T-helper 1 cell treated with Interleukin-12 subunit alpha and Interleukin-12 subunit beta and Interleukin-4 antibody, amounts not matched to agents 30 μg/mL and 1 μg/mL, for 36 hours (primary cell): ENCODE measurements around the gene PDZD11.
"Not testable (repeated sequence)": the region's sequence is repeated elsewhere in the genome, so short reads cannot be mapped to it uniquely, and the experiment has no call there.

Experiments used
- H3K27ac Mint-ChIP-seq: one replicate; pipeline ENCODE4 v1.8.0; 2021; ENCODE audit warnings: mild to moderate bottlenecking, mixed read lengths
- H3K27me3 Mint-ChIP-seq: one replicate; pipeline ENCODE4 v1.8.0; 2021; ENCODE audit warnings: low read depth, mixed read lengths
- H3K36me3 Mint-ChIP-seq: one replicate; pipeline ENCODE4 v1.8.0; 2021; ENCODE audit warnings: low read depth, mixed read lengths
- H3K4me1 Mint-ChIP-seq: one replicate; pipeline ENCODE4 v1.8.0; 2021; ENCODE audit warnings: low read depth, mixed read lengths
- H3K4me3 Mint-ChIP-seq: one replicate; pipeline ENCODE4 v1.8.0; 2021; ENCODE audit warnings: mild to moderate bottlenecking, moderate library complexity, mixed read lengths
- H3K9me3 Mint-ChIP-seq: one replicate; pipeline ENCODE4 v1.8.0; 2021; ENCODE audit warnings: mixed read lengths

PDZD11 gene

DNA sequence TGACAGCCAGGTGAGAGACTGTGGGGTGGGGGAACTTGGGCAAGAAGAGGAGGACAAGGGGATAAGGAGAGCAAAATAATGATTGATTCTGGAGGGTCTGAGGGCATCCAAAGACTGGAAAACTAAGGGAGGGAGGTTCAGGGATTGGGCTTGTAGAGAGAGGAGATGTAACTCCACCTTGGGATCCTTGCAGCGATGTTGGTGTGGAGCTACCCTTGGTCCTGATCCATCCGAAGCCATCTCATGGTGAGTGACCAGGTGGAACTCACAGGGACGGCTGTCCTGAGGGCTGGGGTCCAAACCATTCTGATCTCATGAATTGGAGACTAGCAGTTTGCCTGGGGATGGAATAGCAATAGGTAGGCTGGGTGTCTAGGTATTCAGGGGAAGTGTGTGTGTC is 9.2 kb downstream of the PDZD11 start:
- Mint-ChIP-seq H3K9me3 (no peaks in the 10 kb centered on the region), H3K4me3 (no peak overlapping the region), H3K27me3 (no peaks in the 10 kb centered on the region), H3K27ac (no peak overlapping the region), H3K36me3 (no peaks in the 10 kb centered on the region), H3K4me1 (no peaks in the 10 kb centered on the region)

DNA sequence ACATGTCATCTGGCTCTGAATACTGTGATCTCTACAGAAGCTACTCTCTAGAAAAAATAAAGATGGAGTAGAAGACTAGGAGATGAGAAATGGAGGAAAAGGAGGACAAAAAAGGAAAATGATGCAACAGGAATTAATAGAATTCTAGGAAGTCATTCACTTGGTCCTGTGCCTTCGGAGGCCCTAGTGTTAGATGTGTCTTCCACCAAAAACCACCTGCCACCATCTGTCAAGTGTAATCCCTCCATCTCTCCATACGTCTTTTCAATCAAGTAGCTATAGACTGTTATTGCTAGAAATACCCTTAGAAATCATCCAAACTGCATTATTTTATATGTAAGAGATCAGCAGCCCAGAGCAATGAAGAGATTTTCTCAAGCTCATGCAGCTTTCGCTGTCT is 10.6 kb downstream of the PDZD11 start:
- Mint-ChIP-seq H3K4me1 (no peaks in the 10 kb centered on the region), H3K9me3 (no peaks in the 10 kb centered on the region), H3K36me3 (no peaks in the 10 kb centered on the region), H3K4me3 (no peak overlapping the region), H3K27me3 (no peaks in the 10 kb centered on the region), H3K27ac (no peak overlapping the region)

DNA sequence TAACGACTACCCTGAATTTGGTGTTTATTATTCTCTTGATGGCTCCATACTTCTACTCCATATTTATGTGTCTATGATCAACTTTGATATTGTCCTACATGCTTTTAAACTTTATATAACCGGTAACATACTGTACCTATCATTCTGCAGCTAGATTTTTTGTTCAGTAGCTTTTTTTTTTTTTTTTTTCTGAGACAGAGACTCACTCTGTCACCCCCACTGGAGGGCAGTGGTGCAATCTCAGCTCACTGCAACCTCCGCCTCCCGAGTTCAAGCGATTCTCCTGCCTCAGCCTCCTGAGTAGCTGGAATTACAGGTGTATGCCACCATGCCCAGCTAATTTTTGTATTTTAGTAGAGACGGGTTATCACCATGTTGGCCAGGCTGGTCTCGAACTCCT is 15.7 kb downstream of the PDZD11 start:
- H3K36me3 Mint-ChIP-seq, H3K4me3 Mint-ChIP-seq, H3K27me3 Mint-ChIP-seq, H3K27ac Mint-ChIP-seq, H3K9me3 Mint-ChIP-seq, H3K4me1 Mint-ChIP-seq: not testable (repeated sequence)

DNA sequence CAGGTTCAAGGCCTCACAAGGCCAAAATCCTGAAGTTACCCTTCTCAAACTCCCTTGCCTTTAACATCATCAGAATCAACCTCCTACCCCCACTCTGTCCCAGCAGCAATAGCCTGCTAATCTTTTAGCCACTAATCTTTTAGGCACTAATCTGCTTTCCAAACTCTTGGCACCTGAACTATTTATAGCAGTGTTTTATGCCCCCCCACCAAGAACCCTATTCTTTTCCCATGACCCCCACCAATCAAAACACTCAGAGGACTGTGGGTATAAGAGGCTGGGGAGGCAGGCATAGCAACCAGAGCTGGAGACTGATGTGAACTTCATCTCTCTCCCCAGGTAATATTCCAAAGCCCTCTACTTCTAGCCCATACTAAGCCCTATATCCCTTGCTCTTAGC is 21.7 kb downstream of the PDZD11 start, which contains the start of gene ARR3:
TSS of gene ARR3 (plus strand) at position 301 of the 400 bp plus-strand sequence. CDS start 1,052 bp downstream, outside the sequence.
- Mint-ChIP-seq H3K4me3 (no peak within 1 kb of the TSS), H3K4me1 (no peaks in the 10 kb centered on the region), H3K27ac (no peak within 1 kb of the TSS), H3K27me3 (peaks cover 5% of the 10 kb centered on the region), H3K9me3 (no peaks in the 10 kb centered on the region), H3K36me3 (no peaks in the 10 kb centered on the region)

DNA sequence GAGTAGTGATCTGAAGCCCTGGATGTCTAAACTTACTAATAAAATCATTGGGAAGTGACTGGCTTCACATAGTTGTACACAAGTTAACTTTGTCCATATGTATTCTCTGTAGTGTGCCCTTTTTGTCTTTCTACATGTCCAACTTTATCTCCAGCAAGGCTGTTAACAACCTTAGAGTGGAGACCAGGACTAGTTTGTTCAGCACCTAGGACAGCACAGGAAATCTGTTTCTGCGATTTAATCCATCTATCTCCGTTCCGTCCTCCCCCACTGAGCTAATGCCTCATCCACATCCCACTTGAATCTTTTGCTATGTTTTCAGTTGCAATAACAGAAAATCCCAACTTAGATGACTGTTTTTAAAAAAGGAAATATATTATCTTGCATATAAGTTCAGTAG is 24.9 kb downstream of the PDZD11 start:
- Mint-ChIP-seq H3K36me3 (no peaks in the 10 kb centered on the region), H3K27ac (no peak overlapping the region), H3K9me3 (no peaks in the 10 kb centered on the region), H3K4me3 (no peak overlapping the region), H3K4me1 (no peaks in the 10 kb centered on the region), H3K27me3 (no peaks in the 10 kb centered on the region)

DNA sequence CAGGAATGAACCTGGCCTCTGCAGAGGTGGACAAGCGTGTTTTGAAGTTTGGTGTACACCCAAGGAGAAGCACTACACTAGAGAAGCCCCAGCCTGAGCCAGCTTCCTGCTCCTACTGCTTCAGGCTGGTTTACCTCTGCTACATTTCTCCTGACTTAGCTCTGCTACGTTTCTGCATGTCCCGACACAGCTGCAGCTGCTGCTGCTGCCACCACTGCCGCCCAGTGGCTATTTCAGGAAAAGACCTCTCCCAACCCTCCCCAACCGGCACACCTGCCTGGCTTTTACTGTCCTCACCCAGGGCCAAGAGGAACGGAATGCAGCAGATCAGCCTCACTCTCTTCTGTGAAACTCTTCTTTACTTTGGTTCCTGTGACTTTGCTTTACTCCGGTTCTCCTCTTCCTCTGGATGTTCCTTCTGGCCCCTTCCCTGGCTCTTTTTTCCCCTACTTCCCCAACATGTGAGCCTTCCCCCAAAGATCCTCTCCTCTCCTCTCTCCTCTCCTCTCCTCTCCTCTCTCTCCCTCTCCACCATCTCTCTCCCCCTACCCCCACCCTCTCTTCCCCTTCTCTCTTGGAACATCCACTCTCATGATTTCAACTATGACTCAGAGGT is 26.7 kb downstream of the PDZD11 start:
- H3K9me3 Mint-ChIP-seq: no peaks in the 10 kb centered on the region
- H3K27ac Mint-ChIP-seq: no peak overlapping the region
- no peaks in the 10 kb centered on the region for H3K4me1 Mint-ChIP-seq
- H3K27me3 Mint-ChIP-seq: no peaks in the 10 kb centered on the region
- no peaks in the 10 kb centered on the region for H3K36me3 Mint-ChIP-seq
- no peak overlapping the region for H3K4me3 Mint-ChIP-seq

DNA sequence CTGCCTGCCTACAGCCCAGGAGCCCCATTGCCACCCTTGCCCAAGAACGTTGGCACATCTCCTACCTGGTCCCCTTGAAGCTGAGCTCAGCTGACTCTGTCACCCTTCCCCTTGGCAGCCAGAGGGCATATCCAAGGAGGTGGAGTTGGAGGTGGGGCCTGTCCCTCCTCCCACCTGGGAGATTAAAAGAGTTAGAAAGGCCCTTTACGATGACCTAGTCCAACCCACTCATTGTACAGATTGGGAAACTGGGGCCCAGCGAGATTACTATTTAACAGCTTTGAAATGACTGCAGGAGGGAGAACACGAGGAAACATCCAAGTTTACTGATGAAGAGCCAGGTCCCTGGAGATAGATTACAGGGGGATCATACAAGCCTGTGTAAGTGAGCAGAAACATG is 29.6 kb downstream of the PDZD11 start, which contains the start of gene P2RY4:
TSS of gene P2RY4 (minus strand) at position 101 of the 400 bp plus-strand sequence. CDS start 580 bp downstream, outside the sequence.
- H3K27me3 Mint-ChIP-seq: no peaks in the 10 kb centered on the region
- no peaks in the 10 kb centered on the region for H3K9me3 Mint-ChIP-seq
- no peak within 1 kb of the TSS for H3K27ac Mint-ChIP-seq
- H3K4me1 Mint-ChIP-seq: no peaks in the 10 kb centered on the region
- no peaks in the 10 kb centered on the region for H3K36me3 Mint-ChIP-seq
- no peak within 1 kb of the TSS for H3K4me3 Mint-ChIP-seq

DNA sequence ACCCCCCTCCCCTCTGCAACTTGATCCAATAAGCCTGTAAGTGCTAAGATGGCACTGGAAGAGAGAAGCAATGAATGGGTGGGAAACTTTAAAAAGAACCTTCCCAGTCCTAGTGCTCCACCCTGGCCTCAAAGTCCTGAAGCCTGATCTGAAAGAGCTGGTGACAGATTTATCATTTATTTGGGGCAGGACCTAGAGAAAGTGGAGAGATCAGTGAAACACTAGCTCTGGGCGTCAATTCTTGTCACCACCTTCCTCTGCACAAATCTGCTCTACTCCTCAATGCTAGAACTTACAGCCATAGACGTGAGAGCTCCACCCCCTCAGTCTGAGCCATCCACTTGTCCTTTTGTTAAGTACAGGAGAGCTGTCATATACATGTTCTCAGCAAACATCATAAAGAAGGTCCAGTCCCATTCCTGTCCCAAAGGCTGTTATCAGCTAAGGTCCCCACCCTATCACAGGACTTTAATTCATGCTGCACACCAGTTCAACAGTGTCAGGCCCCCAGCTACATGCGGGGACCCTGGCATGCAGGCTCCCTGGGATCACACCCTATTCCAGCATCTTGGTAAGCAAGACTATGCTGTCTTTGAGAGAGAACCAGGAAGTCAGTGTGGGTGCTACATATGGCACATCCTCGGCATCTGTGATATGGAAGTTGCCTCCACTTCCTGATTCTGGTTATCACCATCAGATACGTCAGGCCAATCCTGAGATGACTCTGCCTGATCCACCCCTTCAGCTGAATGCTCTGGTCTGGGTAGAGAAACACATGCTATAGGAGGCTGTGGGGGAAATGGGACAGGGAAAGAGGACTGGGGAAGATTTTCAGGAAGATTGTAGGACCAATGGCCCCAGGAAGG is 32.1 kb downstream of the PDZD11 start:
- no peak overlapping the region for H3K27ac Mint-ChIP-seq
- H3K4me3 Mint-ChIP-seq: no peak overlapping the region
- H3K4me1 Mint-ChIP-seq: peaks cover 3% of the 10 kb centered on the region
- H3K36me3 Mint-ChIP-seq: no peaks in the 10 kb centered on the region
- no peaks in the 10 kb centered on the region for H3K27me3 Mint-ChIP-seq
- no peaks in the 10 kb centered on the region for H3K9me3 Mint-ChIP-seq

DNA sequence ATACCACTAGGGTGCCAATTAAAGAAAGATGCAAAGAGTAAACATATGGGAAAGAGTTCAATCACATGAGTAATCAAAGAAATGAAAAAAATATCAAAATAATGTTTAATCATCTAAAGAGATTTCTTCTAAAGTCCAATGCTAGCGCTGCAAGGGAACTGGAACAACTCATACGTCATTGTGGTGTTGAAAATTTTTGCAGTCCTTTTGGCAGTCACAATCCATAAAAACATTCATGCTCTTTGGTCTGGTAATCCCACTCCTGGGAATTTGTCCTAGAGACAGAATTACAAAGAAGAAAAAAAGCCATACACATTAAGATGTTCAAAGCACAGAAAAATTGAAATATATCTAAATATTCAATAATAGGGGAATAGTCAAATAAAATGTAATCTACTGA is 34.3 kb downstream of the PDZD11 start:
- Mint-ChIP-seq H3K36me3 (no peaks in the 10 kb centered on the region), H3K9me3 (no peaks in the 10 kb centered on the region), H3K4me3 (no peak overlapping the region), H3K4me1 (peaks cover 3% of the 10 kb centered on the region), H3K27ac (no peak overlapping the region), H3K27me3 (no peaks in the 10 kb centered on the region)

DNA sequence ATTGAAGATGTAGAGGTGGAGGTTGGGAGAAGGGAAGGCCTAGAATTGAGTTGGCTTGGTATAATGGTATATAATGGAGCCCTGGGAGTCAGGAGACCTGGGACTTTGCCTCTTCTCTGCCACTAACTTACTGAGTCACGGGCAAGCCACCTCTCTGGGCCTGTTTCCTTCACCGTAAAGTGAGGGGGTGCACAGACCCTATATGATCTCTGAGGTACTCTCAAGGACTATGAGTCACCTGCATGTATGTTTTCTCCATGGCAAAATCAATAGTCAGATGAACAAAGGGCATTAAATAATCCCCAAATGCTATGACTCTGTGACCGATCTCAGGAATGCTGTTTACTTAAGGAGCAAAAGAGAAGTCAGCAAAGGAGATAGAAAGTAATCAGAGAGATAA is 34.8 kb downstream of the PDZD11 start:
- no peaks in the 10 kb centered on the region for H3K36me3 Mint-ChIP-seq
- no peaks in the 10 kb centered on the region for H3K9me3 Mint-ChIP-seq
- H3K27me3 Mint-ChIP-seq: no peaks in the 10 kb centered on the region
- H3K27ac Mint-ChIP-seq: no peak overlapping the region
- peaks cover 3% of the 10 kb centered on the region for H3K4me1 Mint-ChIP-seq
- H3K4me3 Mint-ChIP-seq: no peak overlapping the region

DNA sequence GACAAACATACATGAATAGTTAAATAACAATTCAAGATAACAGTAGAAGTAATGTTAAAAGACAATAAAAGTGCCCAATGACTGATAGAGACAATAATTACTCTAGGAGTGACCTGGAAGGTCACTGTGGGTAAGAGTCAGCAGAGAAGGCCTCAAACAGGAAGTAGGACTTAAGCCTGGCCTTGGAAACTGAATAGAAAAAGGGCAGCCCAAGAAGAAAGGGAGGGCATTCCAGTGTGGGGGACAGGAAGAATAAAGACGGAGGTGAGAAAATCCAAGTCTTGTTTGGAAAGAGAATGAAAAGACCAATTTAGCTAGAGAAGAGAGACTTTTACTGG is 35.7 kb downstream of the PDZD11 start:
- no peak overlapping the region for H3K4me3 Mint-ChIP-seq
- no peaks in the 10 kb centered on the region for H3K9me3 Mint-ChIP-seq
- H3K4me1 Mint-ChIP-seq: peaks cover 3% of the 10 kb centered on the region
- H3K36me3 Mint-ChIP-seq: no peaks in the 10 kb centered on the region
- no peak overlapping the region for H3K27ac Mint-ChIP-seq
- no peaks in the 10 kb centered on the region for H3K27me3 Mint-ChIP-seq

DNA sequence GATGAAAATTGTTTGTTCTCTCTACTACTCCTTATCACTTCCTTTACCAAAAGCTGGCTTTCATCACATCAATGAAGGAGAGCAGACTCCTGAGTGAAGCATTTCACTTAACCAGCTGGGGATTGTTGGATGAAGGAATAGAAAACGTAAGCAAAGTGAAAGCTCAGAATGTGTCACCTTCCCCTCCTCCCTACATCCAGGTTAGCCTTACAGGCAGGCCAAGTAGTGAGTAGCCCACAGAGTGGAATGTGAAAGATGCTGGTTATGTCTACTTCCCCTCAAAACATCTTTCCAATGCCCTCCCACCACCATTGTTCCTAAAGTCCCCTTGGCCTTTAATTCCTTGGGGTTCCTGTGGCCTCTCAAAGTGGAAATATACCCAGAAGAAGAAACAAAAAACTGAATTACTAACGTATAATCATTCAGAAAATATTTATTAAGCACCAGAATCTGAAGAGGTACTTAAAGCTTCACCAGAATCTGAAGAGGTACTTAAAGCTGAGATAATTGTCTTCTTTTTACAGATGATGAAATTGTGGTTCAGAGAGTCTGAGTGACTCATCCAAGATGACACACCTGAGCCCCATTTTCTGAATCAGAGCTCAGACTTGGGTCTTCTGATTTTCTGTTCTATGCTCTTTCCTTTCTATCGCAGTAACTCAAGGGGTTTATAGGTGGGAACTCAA is 36.2 kb downstream of the PDZD11 start:
- no peak overlapping the region for H3K4me3 Mint-ChIP-seq
- H3K9me3 Mint-ChIP-seq: no peaks in the 10 kb centered on the region
- no peaks in the 10 kb centered on the region for H3K36me3 Mint-ChIP-seq
- H3K27ac Mint-ChIP-seq: no peak overlapping the region
- H3K4me1 Mint-ChIP-seq: peaks cover 3% of the 10 kb centered on the region
- no peaks in the 10 kb centered on the region for H3K27me3 Mint-ChIP-seq

DNA sequence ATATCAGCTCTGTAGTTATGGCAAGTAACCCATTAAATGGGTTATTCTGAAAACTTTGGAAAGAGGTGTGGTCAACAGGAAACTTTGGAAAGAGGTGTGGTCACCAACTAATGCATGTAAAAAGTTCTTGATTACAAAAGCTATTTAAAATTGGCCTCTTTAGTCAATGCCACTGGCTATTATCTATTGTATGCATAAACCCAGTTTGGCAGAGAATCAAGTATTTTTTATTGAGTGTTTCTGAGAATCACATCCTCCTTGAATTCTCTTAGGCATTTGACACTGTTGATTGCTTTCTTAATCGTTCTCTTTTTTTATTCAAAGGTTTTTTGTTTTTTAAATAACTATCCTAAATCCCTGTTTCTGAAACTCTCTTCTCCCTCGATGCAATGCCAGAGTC is 37.2 kb downstream of the PDZD11 start:
- H3K27ac Mint-ChIP-seq: no peak overlapping the region
- no peaks in the 10 kb centered on the region for H3K9me3 Mint-ChIP-seq
- H3K4me1 Mint-ChIP-seq: peaks cover 3% of the 10 kb centered on the region

DNA sequence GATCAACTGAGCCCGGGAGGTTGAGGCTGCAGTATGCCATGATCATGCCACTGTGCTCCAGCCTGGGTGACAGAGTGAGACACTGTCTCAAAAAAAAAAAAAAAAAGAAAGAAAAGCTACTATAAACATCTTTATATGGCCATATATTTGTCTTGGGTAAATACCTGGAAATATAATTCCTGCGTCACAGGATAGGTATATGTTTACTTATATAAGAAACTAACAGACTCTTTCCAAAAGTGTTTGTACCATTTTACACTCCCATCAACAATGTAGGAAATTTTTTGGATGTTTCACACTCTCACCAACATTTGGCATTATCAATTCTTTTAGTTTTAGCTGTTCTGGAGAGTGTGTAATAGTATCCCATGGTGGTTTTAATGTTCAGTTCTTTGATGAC is 42.5 kb downstream of the PDZD11 start:
- Mint-ChIP-seq H3K27ac (no peak overlapping the region), H3K9me3 (no peaks in the 10 kb centered on the region), H3K4me1 (no peaks in the 10 kb centered on the region), H3K4me3 (no peak overlapping the region), H3K36me3 (no peaks in the 10 kb centered on the region), H3K27me3 (no peaks in the 10 kb centered on the region)

More for the DNA sequence above, 37.2 kb downstream of the PDZD11 start:
- Mint-ChIP-seq H3K27me3 (no peaks in the 10 kb centered on the region), H3K36me3 (no peaks in the 10 kb centered on the region), H3K4me3 (no peak overlapping the region)

DNA sequence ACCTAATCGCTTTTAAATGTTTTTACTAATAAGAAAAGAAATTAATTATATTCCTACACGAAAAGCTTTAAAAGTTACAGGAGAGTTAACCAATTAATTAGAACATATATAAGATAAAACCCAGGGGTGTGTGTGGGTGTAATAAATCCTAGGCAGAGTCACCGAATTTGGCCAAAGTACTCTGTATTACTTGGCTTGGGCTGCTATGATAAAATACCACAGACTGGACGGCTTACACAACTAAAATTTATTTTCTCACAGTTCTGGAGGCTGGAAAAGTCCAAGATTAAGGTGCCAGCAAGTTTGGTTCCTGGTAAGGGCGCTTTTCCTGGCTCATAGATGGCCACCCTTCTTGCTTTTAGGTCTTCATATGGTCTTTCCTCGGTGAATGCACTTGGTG is 44.8 kb downstream of the PDZD11 start:
- Mint-ChIP-seq H3K36me3 (no peaks in the 10 kb centered on the region), H3K4me1 (no peaks in the 10 kb centered on the region), H3K9me3 (no peaks in the 10 kb centered on the region), H3K27me3 (no peaks in the 10 kb centered on the region), H3K27ac (no peak overlapping the region), H3K4me3 (no peak overlapping the region)
